GM21825 (cell line): ENCODE data around the gene NIT1.

ENCODE experiments used
- ATAC-seq: cut with Tn5 transposase; IDR thresholded peaks from one replicate; pipeline ENCODE4 v1.9.1; 2021; ENCODE audit warnings: mild to moderate bottlenecking, moderate library complexity; ENCODE audit not compliant: unreplicated experiment

Gene NIT1

DNA sequence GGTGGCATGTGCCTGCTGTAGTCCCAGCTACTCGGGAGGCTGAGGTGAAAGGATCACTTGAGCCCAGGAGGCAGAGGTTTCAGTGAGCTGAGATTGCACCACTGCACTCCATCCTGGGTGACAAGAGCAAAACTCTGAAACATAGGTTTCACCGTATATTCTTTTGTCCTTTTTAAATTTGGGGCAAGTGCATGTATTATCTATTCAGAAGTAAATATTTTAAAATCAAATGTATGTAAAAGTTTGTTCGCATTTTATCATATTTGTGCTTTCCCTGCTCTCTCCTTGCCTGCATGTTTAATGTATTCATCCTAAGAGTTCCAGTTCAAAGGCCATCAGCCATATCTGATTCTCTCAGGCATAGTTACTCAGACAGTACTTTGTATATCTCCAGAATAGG lies 27.9 kb downstream of the NIT1 start:
- ATAC-seq, result no peak

- no peak for ATAC-seq
Measured at GRCh38 chr1:161153176-161153575, 35.3 kb downstream of the NIT1 start.

GRCh38 chr1:161153682-161154337 lies 35.9 kb downstream of the NIT1 start, which contains the start of gene UFC1:
UFC1 (plus strand) TSS chr1:161153978; CDS start chr1:161153998, 20 bp downstream.
- ATAC-seq, result peak; percentile 90

DNA sequence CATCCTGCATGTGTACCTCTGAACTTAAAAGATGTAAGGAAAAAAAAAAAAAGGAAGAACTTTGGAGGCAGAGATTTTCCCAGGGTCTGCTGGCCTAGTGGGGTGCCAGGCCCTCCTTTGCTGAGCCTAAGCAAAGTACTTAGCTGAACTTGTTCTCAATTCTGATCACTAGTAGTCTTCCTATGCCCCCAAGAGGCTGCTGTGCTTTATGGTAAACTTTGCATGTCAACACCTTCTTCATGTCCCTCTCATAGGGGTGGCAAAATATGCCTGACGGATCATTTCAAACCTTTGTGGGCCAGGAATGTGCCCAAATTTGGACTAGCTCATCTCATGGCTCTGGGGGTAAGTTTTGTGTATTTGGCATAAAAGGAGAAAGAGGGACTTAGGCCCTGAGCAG lies 40.0 kb downstream of the NIT1 start:
- ATAC-seq, result no peak

- ATAC-seq, result peak; percentile 7
Measured at GRCh38 chr1:161158316-161159010, 40.6 kb downstream of the NIT1 start.

DNA sequence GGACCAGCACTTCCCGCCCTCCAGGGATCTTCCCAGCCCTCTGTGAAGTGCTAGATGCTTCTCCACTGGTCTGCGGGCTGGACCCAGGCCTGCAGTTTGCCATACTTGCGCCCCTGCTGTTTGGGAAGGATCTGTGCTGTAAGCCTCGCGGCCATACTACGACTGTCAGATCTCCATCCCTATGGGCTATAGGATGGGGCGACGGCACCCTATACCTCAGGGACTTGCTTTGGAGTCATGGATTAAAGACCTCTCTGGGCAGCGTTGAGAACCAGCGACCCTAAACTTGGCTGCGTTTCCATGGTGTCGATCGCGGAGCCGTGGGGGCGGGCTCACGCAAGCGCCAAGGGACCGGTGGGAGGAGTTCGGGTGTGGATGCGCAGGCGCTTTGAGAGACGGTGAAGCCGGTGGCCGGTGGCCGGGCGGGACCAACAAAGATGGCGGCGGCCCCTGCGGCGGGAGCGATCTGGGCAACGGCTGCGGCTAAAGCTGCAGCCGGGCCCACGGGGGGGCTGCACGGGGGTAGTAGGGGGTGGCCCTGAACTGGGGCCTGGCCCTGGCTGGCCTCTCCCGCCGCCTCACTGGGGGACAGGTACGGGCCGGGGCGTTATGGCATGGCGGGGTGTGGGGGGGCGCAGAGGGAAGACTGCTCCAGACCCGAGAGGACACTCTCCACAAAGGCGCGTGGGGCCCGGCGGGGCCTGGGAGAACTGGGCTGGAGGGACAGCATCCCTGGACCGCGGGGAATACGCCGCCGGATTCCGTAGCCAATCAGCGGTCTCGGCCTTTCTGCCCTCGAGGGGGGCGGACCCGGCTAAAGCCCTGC lies 41.4 kb downstream of the NIT1 start, which contains the start of gene USP21:
Gene USP21, plus strand, starts transcription at position 414 of the 826 bp plus-strand sequence. CDS start 1,141 bp downstream, outside the sequence.
- ATAC-seq, result peak; percentile 74

- ATAC-seq, result no peak
Measured at GRCh38 chr1:161159913-161160243, 42.0 kb downstream of the NIT1 start.

DNA sequence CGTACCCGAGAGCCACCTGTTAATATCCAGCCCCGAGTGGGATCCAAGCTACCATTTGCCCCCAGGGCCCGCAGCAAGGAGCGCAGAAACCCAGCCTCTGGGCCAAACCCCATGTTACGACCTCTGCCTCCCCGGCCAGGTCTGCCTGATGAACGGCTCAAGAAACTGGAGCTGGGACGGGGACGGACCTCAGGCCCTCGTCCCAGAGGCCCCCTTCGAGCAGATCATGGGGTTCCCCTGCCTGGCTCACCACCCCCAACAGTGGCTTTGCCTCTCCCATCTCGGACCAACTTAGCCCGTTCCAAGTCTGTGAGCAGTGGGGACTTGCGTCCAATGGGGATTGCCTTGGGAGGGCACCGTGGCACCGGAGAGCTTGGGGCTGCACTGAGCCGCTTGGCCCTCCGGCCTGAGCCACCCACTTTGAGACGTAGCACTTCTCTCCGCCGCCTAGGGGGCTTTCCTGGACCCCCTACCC lies 42.8 kb downstream of the NIT1 start:
- no peak for ATAC-seq

DNA sequence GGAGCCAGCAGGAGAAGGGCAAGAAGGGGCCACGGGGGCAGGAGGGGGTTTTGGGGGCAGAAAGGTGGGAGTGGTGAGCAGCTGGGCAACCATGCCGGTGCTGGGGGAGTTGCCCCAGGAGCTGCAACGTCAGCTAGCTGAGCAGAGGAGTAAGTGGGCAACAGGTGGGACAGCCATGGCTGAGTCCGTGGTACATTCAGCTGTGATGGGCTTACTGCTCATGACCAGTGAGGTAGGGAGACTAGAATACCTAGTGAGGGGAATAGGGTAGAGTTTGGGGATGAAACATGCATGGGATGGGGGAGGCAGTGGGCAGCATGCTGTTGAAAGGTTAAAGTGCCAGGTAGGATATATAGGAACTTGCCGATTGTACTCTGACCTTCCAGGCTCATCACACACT lies 43.7 kb downstream of the NIT1 start:
- ATAC-seq, result no peak

- ATAC-seq, result no peak
Measured at GRCh38 chr1:161162052-161162451, 44.1 kb downstream of the NIT1 start.

- ATAC-seq, result no peak
Measured at GRCh38 chr1:161162806-161163205, 44.9 kb downstream of the NIT1 start.

GRCh38 chr1:161163793-161164192 lies 45.9 kb downstream of the NIT1 start:
- no peak for ATAC-seq

DNA sequence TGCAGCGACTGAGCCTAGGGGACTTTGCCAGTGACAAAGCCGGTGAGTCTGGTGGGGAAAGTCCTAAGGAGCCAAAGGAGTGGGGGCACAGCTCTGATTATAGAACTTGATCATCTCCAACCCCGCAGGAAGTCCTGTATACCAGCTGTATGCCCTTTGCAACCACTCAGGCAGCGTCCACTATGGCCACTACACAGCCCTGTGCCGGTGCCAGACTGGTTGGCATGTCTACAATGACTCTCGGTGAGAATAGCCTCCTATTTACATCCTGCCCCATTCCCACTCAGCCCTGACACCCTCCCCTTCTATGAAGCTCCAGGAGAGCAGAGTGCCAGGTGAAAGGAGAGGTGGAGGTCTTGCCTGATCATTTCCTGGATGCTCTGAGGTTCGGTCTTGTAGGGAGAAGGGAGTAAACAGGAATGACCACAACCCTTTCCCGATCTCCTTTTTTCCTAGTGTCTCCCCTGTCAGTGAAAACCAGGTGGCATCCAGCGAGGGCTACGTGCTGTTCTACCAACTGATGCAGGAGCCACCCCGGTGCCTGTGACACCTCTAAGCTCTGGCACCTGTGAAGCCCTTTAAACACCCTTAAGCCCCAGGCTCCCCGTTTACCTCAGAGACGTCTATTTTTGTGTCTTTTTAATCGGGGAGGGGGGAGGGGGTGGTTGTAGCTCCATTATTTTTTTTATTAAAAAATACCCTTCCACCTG lies 47.2 kb downstream of the NIT1 start:
- ATAC-seq, result no peak

DNA sequence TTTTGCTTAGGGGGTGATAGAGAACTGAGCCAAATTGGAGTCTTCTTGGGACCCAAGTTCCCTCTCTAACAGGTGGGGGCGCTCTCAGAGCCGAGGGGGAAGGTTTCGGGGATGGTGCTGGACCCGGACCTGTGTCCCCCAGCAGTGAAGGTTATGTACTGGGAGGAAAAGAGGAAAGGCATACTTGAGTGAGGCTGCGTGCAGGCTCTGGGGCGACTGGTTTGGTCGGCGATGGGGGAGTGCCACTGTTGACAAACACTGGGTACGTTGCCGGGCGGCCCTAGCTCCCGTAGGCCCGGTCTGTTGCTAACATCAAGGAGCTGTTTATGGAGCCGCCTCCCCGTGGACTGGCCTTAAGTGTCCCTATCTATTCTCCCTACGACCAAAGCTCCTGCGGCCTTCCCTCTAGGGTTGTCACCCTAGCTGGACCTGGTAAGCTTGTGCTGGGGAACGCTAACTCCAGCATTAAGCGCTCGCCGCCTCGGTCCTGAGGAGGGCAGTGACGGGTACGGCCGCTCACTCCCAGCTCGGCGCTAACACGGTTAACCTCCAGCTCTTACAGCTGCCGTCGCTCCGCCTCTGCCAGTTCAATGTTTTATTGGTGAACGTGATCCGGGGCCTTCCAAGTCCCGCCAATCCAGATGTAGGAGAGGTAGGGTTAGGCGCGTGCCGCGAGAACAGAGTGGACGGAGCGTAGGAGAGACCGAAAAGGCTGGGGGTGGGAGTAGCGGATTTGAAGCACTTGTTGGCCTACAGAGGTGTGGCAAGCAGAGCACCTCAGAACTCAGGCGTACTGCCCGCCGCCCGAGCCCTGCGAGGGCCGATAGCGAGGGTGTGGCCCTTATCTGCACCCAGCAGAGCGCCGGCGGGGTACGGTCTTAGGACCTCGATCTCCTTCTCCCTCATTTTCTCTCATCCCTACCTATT lies 48.1 kb downstream of the NIT1 start, which contains the start of gene PPOX:
Gene PPOX, plus strand, starts transcription at position 685 of the 927 bp plus-strand sequence. CDS start 422 bp downstream, outside the sequence.
- ATAC-seq, result peak; percentile 89

GRCh38 chr1:161166669-161167548 lies 49.0 kb downstream of the NIT1 start:
- peak; percentile 3 for ATAC-seq

GRCh38 chr1:161168906-161169305 lies 51.0 kb downstream of the NIT1 start:
- ATAC-seq, result no peak
